Activated CD4-positive, alpha-beta T cell treated with anti-CD3 and anti-CD28 coated beads, Interleukin-2, amount 10 ng/mL, durations not matched to agents 24 days and 14 days (primary cell): ENCODE measurements around the gene GTPBP1. TPM values are rescaled to one million over a fixed set of nuclear protein-coding genes. Genes with fewer than 3 reads are reported as not detected.

Source experiments
- DNase-seq: peaks from one replicate; pipeline ENCODE4 v3.0.0; 2022
- H3K27ac Mint-ChIP-seq: one replicate; pipeline ENCODE4 v1.8.0; 2022; ENCODE audit warnings: mild to moderate bottlenecking, mixed read lengths
- H3K27me3 Mint-ChIP-seq: one replicate; pipeline ENCODE4 v1.8.0; 2022; ENCODE audit warnings: mixed read lengths
- H3K36me3 Mint-ChIP-seq: one replicate; pipeline ENCODE4 v1.8.0; 2022; ENCODE audit warnings: low read depth, mild to moderate bottlenecking, mixed read lengths
- H3K4me1 Mint-ChIP-seq: one replicate; pipeline ENCODE4 v1.8.0; 2021; ENCODE audit warnings: mixed read lengths
- H3K4me3 Mint-ChIP-seq: one replicate; pipeline ENCODE4 v1.8.0; 2022; ENCODE audit warnings: mild to moderate bottlenecking, moderate library complexity, mixed read lengths
- H3K9me3 Mint-ChIP-seq: one replicate; pipeline ENCODE4 v1.8.0; 2021; ENCODE audit warnings: mixed read lengths
- intact Hi-C: fragments of 100-400 bp; cut with micrococcal nuclease; formaldehyde crosslinking; loops from one replicate; pipeline ENCODE4 v1.15.1; 2023
- total RNA-seq: library from RNA; stranded (reverse); gene quantifications from 2 replicates; pipeline ENCODE4 v1.2.3, GENCODE V29; 2022

Gene GTPBP1
- total RNA-seq, 1 donor from 2014 or later = 102 TPM

DNA sequence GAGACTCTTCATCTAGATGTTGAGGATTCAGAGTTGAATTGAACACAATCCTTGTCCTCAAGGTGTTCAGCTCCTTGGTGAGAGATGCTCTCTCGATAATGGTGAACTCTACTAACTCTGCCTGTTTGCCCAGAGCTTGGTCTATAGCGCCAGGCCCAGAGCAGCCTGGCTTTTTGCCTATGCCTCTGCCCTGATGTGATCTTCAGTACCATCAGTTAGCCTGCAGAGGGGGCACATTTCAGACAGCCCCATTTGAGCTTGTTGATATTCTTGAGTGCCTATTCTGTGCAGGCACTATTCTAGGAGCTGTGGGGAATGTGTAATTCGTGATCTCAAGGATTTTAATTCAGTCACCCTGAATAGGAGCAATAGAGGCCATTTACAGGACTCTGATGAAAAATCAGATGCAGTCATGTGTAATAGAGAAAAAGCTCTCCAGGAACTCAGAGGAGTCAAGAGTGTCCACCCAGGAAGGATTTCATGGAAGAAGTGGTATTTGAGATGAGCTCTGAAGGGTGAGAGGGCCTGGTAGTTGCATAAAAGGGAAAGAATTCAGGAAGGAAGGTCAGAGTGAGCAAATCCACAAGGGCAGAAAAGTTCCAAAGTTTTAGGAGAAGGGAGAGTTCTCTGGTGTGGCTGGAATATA is 19.3 kb downstream of the GTPBP1 start:
- Mint-ChIP-seq H3K27ac (peak overlapping the region; percentile 2), H3K4me3 (no peak overlapping the region), H3K36me3 (peaks cover 72% of the 10 kb centered on the region), H3K27me3 (no peaks in the 10 kb centered on the region), H3K4me1 (peaks cover 4% of the 10 kb centered on the region), H3K9me3 (no peaks in the 10 kb centered on the region)
- intact Hi-C loops = no loop called here
- DNase-seq = peak; percentile 80

DNA sequence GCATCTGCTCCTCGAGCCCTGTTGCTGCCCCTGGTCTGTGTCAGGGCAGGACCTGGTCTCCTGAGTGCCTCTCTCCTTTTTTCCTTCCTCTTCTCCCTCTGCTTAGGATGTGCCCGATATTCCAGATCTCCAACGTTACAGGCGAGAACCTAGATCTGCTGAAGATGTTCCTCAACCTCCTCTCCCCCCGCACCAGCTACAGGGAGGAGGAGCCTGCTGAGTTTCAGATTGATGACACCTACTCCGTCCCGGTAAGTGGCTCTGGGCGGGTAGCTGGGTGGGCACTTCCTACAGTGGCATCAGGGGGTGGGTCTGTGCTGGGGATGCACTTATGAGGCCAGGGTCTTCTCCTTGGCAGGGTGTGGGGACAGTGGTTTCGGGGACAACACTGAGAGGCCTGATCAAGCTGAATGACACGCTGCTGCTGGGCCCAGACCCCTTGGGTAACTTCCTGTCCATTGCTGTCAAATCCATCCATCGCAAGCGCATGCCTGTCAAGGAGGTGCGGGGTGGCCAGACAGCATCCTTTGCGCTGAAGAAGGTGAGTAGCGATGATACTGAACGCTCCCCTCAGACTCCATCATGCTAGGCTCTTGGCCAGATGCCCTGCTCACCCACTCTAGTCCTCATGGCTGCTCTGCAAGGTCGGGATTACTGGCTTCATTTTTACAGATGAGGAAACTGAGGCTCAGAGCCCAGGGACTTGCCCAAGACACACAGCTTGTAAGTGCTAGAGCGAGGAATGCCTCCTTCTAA is 20.3 kb downstream of the GTPBP1 start:
- Mint-ChIP-seq H3K27me3 (no peaks in the 10 kb centered on the region), H3K9me3 (no peaks in the 10 kb centered on the region), H3K27ac (no peak overlapping the region), H3K4me3 (no peak overlapping the region), H3K36me3 (peaks cover 80% of the 10 kb centered on the region), H3K4me1 (peaks cover 4% of the 10 kb centered on the region)
- DNase-seq = no peak
- intact Hi-C loops = no loop called here

DNA sequence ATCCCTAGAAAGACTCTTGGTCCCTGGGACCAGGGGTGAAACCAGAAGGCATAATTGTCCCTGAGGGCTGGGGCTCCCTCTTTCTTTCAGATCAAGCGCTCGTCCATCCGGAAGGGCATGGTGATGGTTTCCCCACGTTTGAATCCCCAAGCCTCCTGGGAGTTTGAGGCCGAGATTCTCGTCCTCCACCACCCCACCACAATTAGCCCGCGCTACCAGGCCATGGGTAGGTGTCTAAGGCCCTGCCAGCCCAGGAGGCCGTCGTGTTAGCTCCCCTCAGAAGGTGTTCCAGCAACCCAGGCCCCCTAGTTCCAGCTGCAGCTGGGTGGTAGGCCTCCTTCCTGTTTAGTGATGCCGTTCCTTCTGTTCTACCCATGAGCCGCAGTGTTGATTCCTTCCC is 21.4 kb downstream of the GTPBP1 start:
- DNase-seq = no peak
- Mint-ChIP-seq H3K27me3 (no peaks in the 10 kb centered on the region), H3K9me3 (no peaks in the 10 kb centered on the region), H3K4me1 (peaks cover 4% of the 10 kb centered on the region), H3K27ac (no peak overlapping the region), H3K4me3 (no peak overlapping the region), H3K36me3 (peaks cover 80% of the 10 kb centered on the region)
- intact Hi-C loops = no loop called here

DNA sequence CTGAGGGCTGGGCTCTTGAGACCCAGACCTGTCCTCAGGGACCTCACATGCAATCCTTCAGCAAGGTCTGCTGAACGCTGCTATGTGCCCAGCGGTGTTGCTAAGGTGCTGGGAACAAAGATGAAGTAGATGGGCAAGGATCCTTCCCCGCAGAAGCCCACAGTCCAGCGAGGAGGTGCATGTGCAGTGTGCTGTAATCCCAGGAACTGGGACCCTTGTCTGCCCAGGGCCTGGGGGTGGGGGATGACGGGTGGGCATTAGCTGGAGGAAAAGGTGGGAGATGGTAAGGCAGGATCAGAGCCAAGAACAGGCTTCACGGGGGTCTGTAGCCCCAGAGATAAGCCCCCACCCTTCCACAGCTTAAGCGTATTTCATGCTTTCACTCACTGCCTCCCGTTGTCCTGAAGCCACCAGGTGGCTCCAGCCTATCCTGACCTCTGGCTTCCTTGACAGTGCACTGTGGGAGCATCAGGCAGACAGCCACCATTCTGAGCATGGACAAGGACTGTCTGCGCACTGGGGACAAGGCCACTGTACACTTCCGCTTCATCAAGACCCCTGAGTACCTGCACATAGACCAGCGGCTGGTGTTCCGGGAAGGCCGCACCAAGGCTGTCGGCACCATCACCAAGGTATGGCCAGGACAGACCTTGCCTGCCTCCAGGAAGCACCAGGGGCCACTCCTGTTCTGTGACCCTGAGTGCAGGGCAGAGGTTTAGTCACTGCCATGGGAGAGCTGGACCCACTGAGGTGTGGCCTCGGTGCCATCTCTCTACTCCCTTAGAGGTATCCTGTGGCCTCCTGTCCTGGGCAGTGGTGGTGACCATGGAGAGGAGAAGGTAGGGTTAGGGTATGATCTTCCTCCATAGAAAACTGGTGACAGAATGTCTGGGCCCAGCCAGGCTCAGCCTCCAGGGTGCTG is 22.0 kb downstream of the GTPBP1 start:
- Mint-ChIP-seq H3K4me3 (no peak overlapping the region), H3K36me3 (peaks cover 75% of the 10 kb centered on the region), H3K4me1 (peaks cover 4% of the 10 kb centered on the region), H3K27me3 (no peaks in the 10 kb centered on the region), H3K9me3 (no peaks in the 10 kb centered on the region), H3K27ac (no peak overlapping the region)
- intact Hi-C loops = no loop called here
- no peak for DNase-seq

DNA sequence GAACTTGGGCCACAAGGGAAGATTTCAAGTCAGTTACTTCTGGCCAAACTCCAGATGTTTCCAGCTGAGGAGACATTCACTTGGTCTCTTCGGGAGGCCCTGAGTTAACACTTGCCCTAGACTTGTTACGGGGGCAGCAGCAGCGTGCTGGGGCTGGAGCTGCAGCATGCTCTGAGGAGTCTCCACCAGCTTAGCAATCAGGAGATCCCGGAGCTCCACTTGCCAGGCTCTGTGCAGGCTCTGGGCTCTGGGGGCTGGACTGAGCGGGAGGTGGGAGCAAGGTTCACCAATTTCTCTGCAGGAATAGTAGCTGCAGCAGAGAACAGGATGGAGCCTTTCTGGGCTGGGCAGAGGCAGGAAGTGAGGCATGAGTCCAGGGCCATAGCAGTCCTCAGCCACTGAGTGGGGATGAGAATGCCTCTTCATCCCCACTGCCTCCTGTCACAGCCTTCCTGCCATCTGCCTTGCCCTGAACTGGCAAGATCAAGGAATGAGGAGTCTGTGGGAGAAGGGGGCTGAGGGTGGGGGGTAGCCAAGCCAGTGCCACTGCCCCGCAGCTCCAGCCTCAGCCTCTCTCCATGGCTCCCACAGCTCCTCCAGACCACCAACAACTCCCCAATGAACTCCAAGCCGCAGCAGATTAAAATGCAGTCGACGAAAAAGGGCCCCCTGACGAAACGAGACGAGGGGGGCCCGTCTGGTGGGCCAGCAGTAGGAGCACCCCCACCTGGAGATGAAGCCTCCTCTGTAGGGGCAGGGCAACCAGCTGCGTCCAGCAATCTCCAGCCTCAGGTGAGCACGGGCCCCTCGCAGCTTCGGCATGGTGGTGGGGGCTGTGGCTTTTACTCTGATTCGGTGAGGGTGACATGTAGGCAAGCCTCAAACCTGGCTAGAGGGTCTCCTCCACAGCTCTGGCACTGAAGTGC is 23.4 kb downstream of the GTPBP1 start:
- Mint-ChIP-seq H3K27ac (peak overlapping the region; percentile 48), H3K27me3 (no peaks in the 10 kb centered on the region), H3K9me3 (no peaks in the 10 kb centered on the region), H3K4me1 (peaks cover 12% of the 10 kb centered on the region), H3K4me3 (no peak overlapping the region), H3K36me3 (peaks cover 73% of the 10 kb centered on the region)
- DNase-seq = no peak
- intact Hi-C loops = no loop called here

DNA sequence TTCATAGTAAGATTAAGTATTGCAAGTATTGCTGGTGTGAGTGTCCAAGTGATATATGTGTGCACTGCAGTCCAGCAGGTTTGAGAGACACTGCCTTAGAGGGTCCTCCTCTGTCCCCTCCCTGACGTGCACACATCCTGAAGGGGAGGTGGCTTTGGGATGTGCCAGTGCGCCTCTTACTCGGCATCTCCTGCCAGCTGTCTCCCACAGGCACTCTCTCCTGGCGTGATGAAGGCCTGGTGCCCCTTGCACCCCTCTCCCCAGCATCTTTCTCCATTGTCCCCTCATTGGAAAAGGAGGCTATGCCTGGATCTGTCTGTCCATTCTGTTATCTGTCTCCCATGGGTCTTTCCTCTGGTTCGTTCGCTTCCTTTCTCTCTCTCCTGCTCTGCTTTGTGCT is 24.2 kb downstream of the GTPBP1 start:
- peak overlapping the region; percentile 59 for H3K27ac Mint-ChIP-seq
- intact Hi-C loops = no loop called here

DNA sequence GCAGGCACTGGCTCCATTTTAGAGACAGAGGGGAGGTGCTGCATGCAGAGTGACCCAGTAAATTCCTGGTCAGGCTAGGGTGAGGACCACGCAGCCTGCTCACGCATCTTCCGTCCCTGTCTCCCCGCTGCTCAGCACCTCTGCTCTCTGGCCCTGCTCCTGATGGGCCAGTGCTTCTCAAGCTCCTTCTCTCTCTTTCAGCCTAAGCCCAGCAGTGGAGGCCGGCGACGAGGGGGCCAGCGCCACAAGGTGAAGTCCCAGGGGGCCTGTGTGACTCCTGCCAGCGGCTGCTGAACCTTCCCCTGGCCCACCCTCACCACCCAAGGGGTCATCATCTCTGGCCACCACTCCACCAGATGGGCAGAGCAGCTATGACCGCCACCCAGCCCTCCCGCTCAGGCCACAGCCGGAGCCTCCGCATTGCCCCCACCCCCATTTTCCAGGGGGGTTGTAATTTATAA is 24.7 kb downstream of the GTPBP1 start:
- Mint-ChIP-seq H3K4me3 (no peak overlapping the region), H3K4me1 (peaks cover 18% of the 10 kb centered on the region), H3K27me3 (no peaks in the 10 kb centered on the region), H3K36me3 (peaks cover 72% of the 10 kb centered on the region), H3K27ac (peak overlapping the region; percentile 59), H3K9me3 (no peaks in the 10 kb centered on the region)
- DNase-seq = no peak
- intact Hi-C loops = no loop called here

More for the DNA sequence above, 24.2 kb downstream of the GTPBP1 start:
- H3K4me3 Mint-ChIP-seq = no peak overlapping the region
- no peak for DNase-seq
- H3K27me3 Mint-ChIP-seq = no peaks in the 10 kb centered on the region
- no peaks in the 10 kb centered on the region for H3K9me3 Mint-ChIP-seq
- peaks cover 72% of the 10 kb centered on the region for H3K36me3 Mint-ChIP-seq
- peaks cover 17% of the 10 kb centered on the region for H3K4me1 Mint-ChIP-seq

DNA sequence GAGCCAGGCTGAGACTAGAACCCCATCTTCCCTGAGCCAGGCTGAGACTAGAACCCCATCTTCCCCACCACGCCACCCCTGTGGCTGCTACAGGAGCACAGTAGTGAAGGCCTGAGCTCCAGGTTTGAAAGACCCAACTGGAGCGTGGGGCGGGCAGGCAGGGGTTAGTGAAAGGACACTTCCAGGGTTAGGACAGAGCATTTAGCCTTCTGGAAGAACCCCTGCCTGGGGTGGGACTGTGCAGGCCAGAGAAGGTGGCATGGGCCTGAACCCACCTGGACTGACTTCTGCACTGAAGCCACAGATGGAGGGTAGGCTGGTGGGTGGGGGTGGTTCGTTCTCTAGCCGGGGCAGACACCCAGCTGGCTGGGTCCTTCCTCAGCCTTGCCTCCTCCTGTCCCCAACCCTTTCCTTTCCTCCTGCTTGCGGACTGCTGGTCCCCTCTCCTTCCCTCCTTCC is 26.0 kb downstream of the GTPBP1 start:
- DNase-seq = no peak
- Mint-ChIP-seq H3K4me1 (peaks cover 23% of the 10 kb centered on the region), H3K36me3 (peaks cover 65% of the 10 kb centered on the region), H3K9me3 (no peaks in the 10 kb centered on the region), H3K27me3 (no peaks in the 10 kb centered on the region), H3K4me3 (no peak overlapping the region), H3K27ac (peak overlapping the region; percentile 48)
- intact Hi-C loops = no loop called here

DNA sequence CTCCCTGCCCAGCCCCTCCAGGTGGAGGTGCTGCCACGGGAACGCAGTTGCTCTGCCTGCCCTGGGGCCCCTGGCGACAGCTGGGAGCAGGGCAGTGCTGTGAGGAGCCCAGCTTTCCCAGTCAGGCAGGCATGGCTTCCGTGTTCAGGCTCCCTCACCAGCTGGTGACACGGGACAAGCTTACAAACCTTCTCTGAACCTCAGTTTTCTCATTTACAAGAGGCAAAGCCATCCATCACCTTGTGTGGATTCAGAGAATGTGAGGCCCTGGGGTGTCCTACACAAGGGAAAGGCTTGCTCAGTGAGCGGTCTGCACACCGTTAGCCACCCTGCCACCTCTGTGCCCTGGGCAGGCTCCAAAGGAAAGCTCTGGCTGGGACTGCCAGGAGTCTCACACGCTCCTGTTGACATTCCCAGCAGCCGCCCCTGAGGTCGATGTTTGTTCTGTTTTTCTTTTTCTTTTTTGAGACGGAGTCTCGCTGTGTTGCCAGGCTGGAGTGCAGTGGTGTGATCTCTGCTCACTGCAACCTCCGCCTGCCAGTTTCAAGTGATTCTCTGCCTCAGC is 26.6 kb downstream of the GTPBP1 start:
- no peak overlapping the region for H3K4me3 Mint-ChIP-seq
- peaks cover 65% of the 10 kb centered on the region for H3K36me3 Mint-ChIP-seq
- H3K27ac Mint-ChIP-seq = peak overlapping the region; percentile 48
- no peak for DNase-seq
- intact Hi-C loops = no loop called here
- H3K27me3 Mint-ChIP-seq = no peaks in the 10 kb centered on the region
- H3K4me1 Mint-ChIP-seq = peaks cover 26% of the 10 kb centered on the region
- H3K9me3 Mint-ChIP-seq = no peaks in the 10 kb centered on the region

DNA sequence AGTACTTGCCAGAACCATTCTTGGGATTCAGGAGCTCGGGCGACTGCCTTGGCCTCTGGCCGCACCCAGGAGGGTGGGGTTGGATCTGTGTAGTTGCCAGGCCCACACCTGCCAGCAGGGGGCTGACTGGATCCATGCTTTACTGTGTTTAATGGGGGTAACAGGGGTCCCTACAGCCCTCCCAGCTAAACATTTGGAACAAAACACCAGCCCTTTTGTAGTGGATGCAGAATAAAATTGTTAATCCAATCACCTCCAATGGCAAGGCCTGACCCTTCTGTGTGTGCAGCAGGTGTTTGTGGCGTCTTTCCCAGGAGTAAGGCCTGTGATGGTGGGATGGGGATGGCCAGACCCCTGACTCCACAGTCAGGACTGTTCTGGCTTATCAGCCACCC is 27.6 kb downstream of the GTPBP1 start:
- Mint-ChIP-seq H3K4me1 (peaks cover 34% of the 10 kb centered on the region), H3K27me3 (no peaks in the 10 kb centered on the region), H3K9me3 (no peaks in the 10 kb centered on the region), H3K4me3 (no peak overlapping the region), H3K36me3 (peaks cover 69% of the 10 kb centered on the region), H3K27ac (peak overlapping the region; percentile 56)
- intact Hi-C loops = no loop called here
- peak; percentile 85 for DNase-seq

DNA sequence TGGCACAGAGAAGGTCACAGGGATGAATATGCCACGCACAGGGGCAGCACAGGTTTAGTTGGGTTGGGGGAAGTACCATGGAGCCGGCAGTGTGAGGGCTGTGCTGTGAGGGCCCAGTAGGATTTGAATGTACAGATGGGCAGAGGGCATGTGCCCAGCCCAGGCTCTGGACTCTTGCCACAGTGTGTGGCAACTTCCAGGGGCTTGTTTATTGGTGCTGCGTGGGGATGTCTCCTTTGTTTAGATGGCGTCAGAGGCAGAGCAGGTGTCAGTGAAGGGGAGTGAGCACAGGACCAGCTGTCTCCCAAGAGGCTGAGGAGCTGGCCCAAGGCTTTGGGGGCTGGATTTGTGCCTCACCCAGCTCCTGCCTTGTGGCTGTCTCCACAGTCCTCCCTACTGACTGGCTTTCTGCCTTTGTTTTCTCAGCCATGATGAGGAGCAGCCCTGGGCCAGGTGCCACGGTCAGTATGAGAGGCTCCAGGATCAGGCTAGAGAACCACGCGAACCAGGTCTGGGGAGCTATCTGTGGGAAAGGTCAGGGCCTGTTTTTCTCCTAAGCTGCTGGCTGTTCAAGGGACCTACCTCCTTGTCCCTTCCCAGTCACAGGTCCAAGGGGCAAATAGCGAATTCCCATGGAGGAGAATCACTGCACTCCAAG is 28.1 kb downstream of the GTPBP1 start:
- Mint-ChIP-seq H3K9me3 (no peaks in the 10 kb centered on the region), H3K27me3 (no peaks in the 10 kb centered on the region), H3K27ac (peak overlapping the region; percentile 56), H3K4me1 (peaks cover 35% of the 10 kb centered on the region), H3K4me3 (no peak overlapping the region), H3K36me3 (peaks cover 70% of the 10 kb centered on the region)
- intact Hi-C loops = no loop called here
- DNase-seq = no peak

DNA sequence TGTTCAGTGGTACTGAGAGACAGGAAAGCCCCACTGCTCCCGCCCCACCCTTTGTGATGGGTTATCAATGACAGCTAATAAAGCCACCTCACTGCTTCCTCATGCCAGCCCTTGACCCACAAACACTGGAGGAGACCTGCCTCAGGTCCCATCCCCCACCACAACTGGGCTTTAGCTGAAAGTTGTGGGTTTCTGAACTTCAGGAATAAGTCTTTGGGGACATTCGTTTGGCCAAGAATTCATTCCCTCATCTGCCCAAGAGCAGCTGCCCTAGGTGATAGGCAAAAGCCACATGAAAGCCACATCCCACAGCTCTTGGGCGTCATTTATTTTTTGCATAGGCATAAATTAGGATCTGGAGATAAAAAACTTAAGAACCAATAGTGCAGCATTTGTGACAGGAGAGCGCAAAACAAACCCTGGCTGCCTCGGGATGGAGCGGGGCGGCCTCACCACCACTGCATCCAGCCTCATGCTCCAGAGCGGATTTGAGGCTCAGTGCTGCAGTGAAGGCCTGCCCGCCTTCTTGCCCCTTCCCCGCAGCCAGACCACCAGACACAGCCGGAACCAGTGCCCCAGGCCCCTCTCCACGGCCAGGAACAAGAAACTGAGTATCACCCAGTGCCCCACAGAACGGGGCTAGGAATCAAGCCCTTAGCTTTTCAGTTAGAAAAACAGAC is 28.8 kb downstream of the GTPBP1 start:
- no peak for DNase-seq
- no peak overlapping the region for H3K4me3 Mint-ChIP-seq
- intact Hi-C loops = no loop called here
- no peaks in the 10 kb centered on the region for H3K27me3 Mint-ChIP-seq
- peaks cover 70% of the 10 kb centered on the region for H3K36me3 Mint-ChIP-seq
- H3K9me3 Mint-ChIP-seq = no peaks in the 10 kb centered on the region
- peak overlapping the region; percentile 49 for H3K27ac Mint-ChIP-seq
- peaks cover 35% of the 10 kb centered on the region for H3K4me1 Mint-ChIP-seq
